Heart right ventricle (tissue), 16 donors: ENCODE results near the gene AXIN1. TPM values are rescaled to one million over a fixed set of nuclear protein-coding genes. Genes with fewer than 3 reads are reported as not detected.

Source experiments
- ATAC-seq, 8 donors: fragments of 200-7000 bp; cut with Tn5 transposase; one replicate each; pipeline ENCODE4 v1.9.1; 2020; ENCODE audit warnings: mild to moderate bottlenecking in 8 of 8, moderate library complexity in 8 of 8, moderate number of reproducible peaks in 1 of 8
- DNase-seq, 2 donors: peaks; one replicate each; pipeline ENCODE4 v3.0.0-alpha.2; 2020
- H3K27ac ChIP-seq, 10 donors: fragments of 200-600 bp; sonication (generic) in 2 of 10; one replicate each; pipeline versions ENCODE4 v1.5.0 to v1.8.0; 2020 to 2022; ENCODE audit warnings: mild to moderate bottlenecking in 3 of 10
- H3K27me3 ChIP-seq, 7 donors: fragments of 200-600 bp; one replicate each; pipeline ENCODE4 v1.8.0; 2021 to 2022; ENCODE audit warnings: mild to moderate bottlenecking in 2 of 7
- H3K36me3 ChIP-seq, 9 donors: fragments of 200-600 bp; sonication (generic) in 1 of 9; one replicate each; pipeline versions ENCODE4 v1.5.0 to v1.8.0; 2020 to 2022; ENCODE audit warnings: mild to moderate bottlenecking in 2 of 9
- H3K4me1 ChIP-seq, 9 donors: fragments of 200-600 bp; sonication (generic) in 1 of 9; one replicate each; pipeline versions ENCODE4 v1.5.0 to v1.8.0; 2020 to 2022; ENCODE audit warnings: mild to moderate bottlenecking in 4 of 9
- H3K4me3 ChIP-seq, 10 donors: fragments of 200-600 bp; sonication (generic) in 2 of 10; one replicate each; pipeline versions ENCODE4 v1.5.0 to v1.8.0; 2020 to 2022; ENCODE audit warnings: mild to moderate bottlenecking in 7 of 10, moderate library complexity in 2 of 10
- H3K9me3 ChIP-seq, 11 donors: fragments of 200-600 bp in 10 of 11; sonication (generic) in 2 of 11; one replicate each; pipeline versions ENCODE4 v1.5.0 to v1.8.0; 2013 to 2022; ENCODE audit warnings: mild to moderate bottlenecking in 2 of 11, control low read depth in 1 of 11, moderate library complexity in 1 of 11
- WGBS, 2 donors: extraction: QIAGEN DNeasy Blood & Tissue Kit; methylation state at CpG; one replicate each; pipeline ENCODE4 v1.1.7; 2013; ENCODE audit warnings: inconsistent platforms in 1 of 2; 5-methylcytosine and 5-hydroxymethylcytosine counted together
- intact Hi-C, 10 donors: fragments of 100-400 bp; cut with DNase I; formaldehyde crosslinking; loops; one replicate each; pipeline versions ENCODE4 v1.11.1 to v1.14.2; 2022
- polyA plus RNA-seq, 2 donors: library from polyadenylated mRNA; stranded (reverse); fragments of 200-250 nt; gene quantifications; one replicate each; pipeline ENCODE4 v1.2.3, GENCODE V29; 2013
- total RNA-seq, 10 donors: library from RNA; stranded (reverse); fragmentation: NEBNext Ultra II Directional in 3 of 10; extraction: Animal tissue kit (Norgen Biotek cat#: 25700) in 3 of 10; gene quantifications; one replicate each; pipeline versions ENCODE4 v1.2.1 to v1.2.4, GENCODE V29; 2021 to 2023
- TF ChIP-seq, protein P1 (sequence below), 9 donors: fragments of 200-600 bp; sonication (generic) in 2 of 9; IDR thresholded peaks; one replicate each; pipeline versions ENCODE4 v1.5.0 to v1.8.0; 2021 to 2022; ENCODE audit warnings: antibody characterized with exemption in 9 of 9, mild to moderate bottlenecking in 5 of 9, moderate library complexity in 1 of 9
- donor health status: Arrhythmogenic right ventricular cardiomyopathy.
- donor health status: ischemic (EF 13 %, LVEDD 7.1; RV severe dilation, severe dysfunction).
- donor health status: healthy with polysubstance abuse.
- donor health status: DM: no; HTN: yes; CAD: no.
- donor health status: DM: no; HTN: no; CAD: no.
- donor health status: ischemic (EF 25% LVEDD 6.9; RV normal size, moderate dysfunction).
- donor health status: ischemic (EF 25% LVEDD 5.7; RV mildly dilated, moderate dysfunction).
- donor health status: healthy.
- donor health status: DM: yes; HTN: yes; CAD: no.
- donor health status: Ischemic cardiomyopathy.
- donor health status: ischemic (EF 35%, LVEDD 5.7; RV mildly dilated, moderate dysfunction).
- donor health status: nonischemic (EF 11% LVEDD 7.7; RV severe dilation, severe dysfunction).
- donor health status: DM: yes; HTN: yes; CAD: no.
- donor health status: PGD.
- donor health status: ischemic (EF 29% LVEDD 5.4; RV normal size, mild dysfunction).
- donor health status: nonischemic (EF 23%, LVEDD 6.1; RV moderate dilation, normal function).

Gene AXIN1
- total and polyA plus RNA-seq, 12 donors = 7.7 to 16.1 (median 9.5) TPM

DNA sequence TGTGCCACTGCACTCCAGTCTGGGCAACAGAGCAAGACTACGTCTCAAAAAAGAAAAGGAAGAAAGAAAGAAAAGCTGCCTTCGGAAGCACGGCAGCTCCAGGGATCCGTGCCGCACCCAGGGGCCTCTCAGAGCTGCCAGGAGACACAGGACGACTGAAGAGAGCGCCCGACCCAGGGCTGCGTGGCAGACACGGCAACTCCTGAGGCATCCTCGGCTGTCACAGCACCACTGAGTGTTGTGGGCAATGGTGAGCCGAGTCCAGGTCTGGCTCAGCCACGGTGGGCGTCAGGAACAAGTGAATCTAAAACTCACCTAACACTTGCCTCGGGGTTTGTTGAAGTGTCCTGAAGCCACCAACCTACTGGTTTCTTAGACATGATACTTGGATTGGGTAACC, 40.8 kb downstream of the AXIN1 start:
- intact Hi-C loops = no loop called here
- no peaks in the 10 kb centered on the region for H3K4me1 ChIP-seq
- TF ChIP-seq, protein P1, sequence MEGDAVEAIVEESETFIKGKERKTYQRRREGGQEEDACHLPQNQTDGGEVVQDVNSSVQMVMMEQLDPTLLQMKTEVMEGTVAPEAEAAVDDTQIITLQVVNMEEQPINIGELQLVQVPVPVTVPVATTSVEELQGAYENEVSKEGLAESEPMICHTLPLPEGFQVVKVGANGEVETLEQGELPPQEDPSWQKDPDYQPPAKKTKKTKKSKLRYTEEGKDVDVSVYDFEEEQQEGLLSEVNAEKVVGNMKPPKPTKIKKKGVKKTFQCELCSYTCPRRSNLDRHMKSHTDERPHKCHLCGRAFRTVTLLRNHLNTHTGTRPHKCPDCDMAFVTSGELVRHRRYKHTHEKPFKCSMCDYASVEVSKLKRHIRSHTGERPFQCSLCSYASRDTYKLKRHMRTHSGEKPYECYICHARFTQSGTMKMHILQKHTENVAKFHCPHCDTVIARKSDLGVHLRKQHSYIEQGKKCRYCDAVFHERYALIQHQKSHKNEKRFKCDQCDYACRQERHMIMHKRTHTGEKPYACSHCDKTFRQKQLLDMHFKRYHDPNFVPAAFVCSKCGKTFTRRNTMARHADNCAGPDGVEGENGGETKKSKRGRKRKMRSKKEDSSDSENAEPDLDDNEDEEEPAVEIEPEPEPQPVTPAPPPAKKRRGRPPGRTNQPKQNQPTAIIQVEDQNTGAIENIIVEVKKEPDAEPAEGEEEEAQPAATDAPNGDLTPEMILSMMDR (IDR thresholded peaks at IDR 0.05) = no peak
- no peak overlapping the region for H3K4me3 ChIP-seq
- ATAC-seq (no peak), DNase-seq (no peak)
- H3K27ac ChIP-seq = no peak overlapping the region
- WGBS, 2 donors = 97% methylated on average over 15 of the region's 15 CpGs
- no peaks in the 10 kb centered on the region for H3K9me3 ChIP-seq
- peaks cover 0 to 76% (median 16%) of the 10 kb centered on the region in 9 donors for H3K36me3 ChIP-seq
- no peaks in the 10 kb centered on the region for H3K27me3 ChIP-seq

- no peaks in the 10 kb centered on the region for H3K9me3 ChIP-seq
- H3K27ac ChIP-seq = no peak overlapping the region
- 80 to 88% methylated on average over 7 of the region's 7 CpGs for WGBS, 2 donors
- no peak overlapping the region for H3K4me3 ChIP-seq
- intact Hi-C loops = loop anchor here in 1 of 10 donors (5.0 kb wide), 1 partner anchor 818 kb away; no protein-coding TSS in a partner anchor
- no peaks in the 10 kb centered on the region for H3K4me1 ChIP-seq
- ATAC-seq (no peak), DNase-seq (no peak)
- no peaks in the 10 kb centered on the region for H3K27me3 ChIP-seq
- H3K36me3 ChIP-seq = peaks cover 0 to 83% (median 16%) of the 10 kb centered on the region in 9 donors
- TF ChIP-seq, protein P1 (IDR thresholded peaks at IDR 0.05) = no peak
Observed at GRCh38 chr16:309476-309875, 43.0 kb downstream of the AXIN1 start.

GRCh38 chr16:307691-308312, 44.7 kb downstream of the AXIN1 start:
- intact Hi-C loops = loop anchor here in 1 of 10 donors (5.0 kb wide), 1 partner anchor 819 kb away; no protein-coding TSS in a partner anchor
- WGBS, 2 donors = 89 to 90% methylated on average over 21 of the region's 21 CpGs
- no peak overlapping the region for H3K4me3 ChIP-seq
- H3K36me3 ChIP-seq = peaks cover 0 to 83% (median 11%) of the 10 kb centered on the region in 9 donors
- H3K27ac ChIP-seq = no peak overlapping the region
- no peaks in the 10 kb centered on the region for H3K9me3 ChIP-seq
- H3K4me1 ChIP-seq = no peaks in the 10 kb centered on the region
- ATAC-seq (no peak), DNase-seq (no peak)
- TF ChIP-seq, protein P1 (IDR thresholded peaks at IDR 0.05) = no peak
- no peaks in the 10 kb centered on the region for H3K27me3 ChIP-seq

DNA sequence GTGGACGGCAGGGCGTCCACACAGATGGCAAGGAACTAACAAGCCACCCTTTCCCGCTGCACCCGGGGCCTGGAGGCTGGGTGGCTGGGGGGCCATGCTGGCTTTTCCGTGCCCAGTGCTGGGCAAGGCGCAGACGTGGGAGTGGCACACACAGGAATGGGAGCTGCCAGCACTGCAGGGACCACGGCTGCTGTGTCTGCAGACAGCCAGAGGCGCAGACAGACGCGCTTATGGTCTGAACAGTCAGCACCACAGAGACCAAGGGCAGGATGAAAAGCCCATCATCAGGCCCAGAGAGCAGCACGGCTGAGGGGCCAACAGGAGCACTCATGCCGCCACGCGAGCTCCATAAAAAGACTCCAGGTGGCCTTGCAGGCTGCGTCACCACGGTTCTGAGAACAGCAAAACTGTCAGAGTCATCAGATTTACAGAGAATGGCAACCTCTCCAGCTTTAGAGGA, 45.6 kb downstream of the AXIN1 start:
- H3K27me3 ChIP-seq = no peaks in the 10 kb centered on the region
- H3K9me3 ChIP-seq = no peaks in the 10 kb centered on the region
- ATAC-seq (no peak), DNase-seq (no peak)
- intact Hi-C loops = loop anchor here in 1 of 10 donors (5.0 kb wide), 1 partner anchor 820 kb away; no protein-coding TSS in a partner anchor
- H3K36me3 ChIP-seq = peaks cover 0 to 83% (median 11%) of the 10 kb centered on the region in 9 donors
- no peak overlapping the region for H3K27ac ChIP-seq
- TF ChIP-seq, protein P1 (IDR thresholded peaks at IDR 0.05) = no peak
- WGBS, 2 donors = 89 to 90% methylated on average over 17 of the region's 17 CpGs
- H3K4me3 ChIP-seq = no peak overlapping the region
- H3K4me1 ChIP-seq = no peaks in the 10 kb centered on the region
